HFFc6 (cell line): ENCODE measurements around the gene CRTC1. TPM values are rescaled to one million over a fixed set of nuclear protein-coding genes. Genes with fewer than 3 reads are reported as not detected.

ENCODE experiments used
- DNase-seq: peaks from one replicate; pipeline ENCODE4 v3.0.0-alpha.2; 2018
- H3K27ac Mint-ChIP-seq: 2 replicates; pipeline ENCODE4 v1.8.0; 2020; ENCODE audit warnings: mild to moderate bottlenecking, mixed read lengths
- H3K27me3 Mint-ChIP-seq: 2 replicates; pipeline ENCODE4 v1.8.0; 2021; ENCODE audit warnings: mild to moderate bottlenecking, moderate library complexity, mixed read lengths; ENCODE audit not compliant: insufficient read depth
- H3K36me3 Mint-ChIP-seq: 2 replicates; pipeline ENCODE4 v1.8.0; 2021; ENCODE audit warnings: low read depth, mixed read lengths
- H3K4me1 Mint-ChIP-seq: 2 replicates; pipeline ENCODE4 v1.8.0; 2020; ENCODE audit warnings: low read depth, mixed read lengths
- H3K4me3 Mint-ChIP-seq: 2 replicates; pipeline ENCODE4 v1.8.0; 2020; ENCODE audit warnings: mild to moderate bottlenecking, moderate library complexity, mixed read lengths
- H3K9me3 Mint-ChIP-seq: 2 replicates; pipeline ENCODE4 v1.8.0; 2020; ENCODE audit warnings: mild to moderate bottlenecking, mixed read lengths
- CTCF ChIP-seq: fragments of 200-600 bp; sonication (generic); IDR thresholded peaks from 2 replicates; pipeline ENCODE4 v1.5.0; 2021; ENCODE audit warnings: antibody characterized with exemption, mild to moderate bottlenecking
- total RNA-seq, 6 experiments: library from RNA; stranded (reverse); fragmentation: NEBNext Ultra II Directional; extraction: Animal tissue kit (Norgen Biotek cat#: 25700); gene quantifications; 2 replicates in 1 of 6; 3 replicates in 5 of 6; pipeline ENCODE4 v1.2.3, GENCODE V29; 2021

CRTC1 gene
- total RNA-seq, 6 experiments from 2014 or later = 11.8 to 14.5 (median 13.4) TPM

DNA sequence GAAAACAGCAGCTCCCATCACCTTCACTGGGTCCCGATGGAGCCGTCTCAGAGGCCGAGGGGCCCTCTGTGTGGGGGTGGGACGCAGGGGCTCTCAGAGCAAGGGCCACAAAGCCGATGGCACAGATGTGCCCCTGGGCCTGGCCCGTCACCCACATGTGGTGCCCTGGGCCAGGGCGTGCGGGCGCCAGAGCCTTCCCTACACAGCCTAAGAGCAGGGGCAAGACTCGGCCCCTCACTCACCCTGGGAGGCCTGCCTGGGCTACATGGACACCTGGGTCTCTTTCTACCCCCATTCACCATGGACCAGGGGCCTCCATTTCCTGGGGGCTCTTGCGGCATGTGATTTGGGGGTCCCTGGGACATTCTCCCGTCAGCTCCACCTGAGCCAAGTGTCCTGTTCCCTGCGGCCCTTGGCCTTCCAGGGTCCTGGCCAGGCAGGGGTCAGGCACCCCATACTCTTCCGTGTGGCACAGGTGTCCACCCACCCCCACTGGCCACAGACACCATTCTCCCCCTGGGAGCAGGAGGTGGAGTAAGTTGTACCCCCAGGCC lies 97.6 kb downstream of the CRTC1 start:
- H3K9me3 Mint-ChIP-seq = no peaks in the 10 kb centered on the region
- H3K27me3 Mint-ChIP-seq = peaks cover 2% of the 10 kb centered on the region
- H3K27ac Mint-ChIP-seq = no peak overlapping the region
- H3K4me1 Mint-ChIP-seq = peaks cover 10% of the 10 kb centered on the region
- no peaks in the 10 kb centered on the region for H3K36me3 Mint-ChIP-seq
- TF ChIP-seq CTCF = no peak
- DNase-seq = no peak
- H3K4me3 Mint-ChIP-seq = no peak overlapping the region

GRCh38 chr19:18781885-18782527 lies 98.5 kb downstream of the CRTC1 start:
- DNase-seq = no peak
- no peak overlapping the region for H3K27ac Mint-ChIP-seq
- H3K36me3 Mint-ChIP-seq = no peaks in the 10 kb centered on the region

DNA sequence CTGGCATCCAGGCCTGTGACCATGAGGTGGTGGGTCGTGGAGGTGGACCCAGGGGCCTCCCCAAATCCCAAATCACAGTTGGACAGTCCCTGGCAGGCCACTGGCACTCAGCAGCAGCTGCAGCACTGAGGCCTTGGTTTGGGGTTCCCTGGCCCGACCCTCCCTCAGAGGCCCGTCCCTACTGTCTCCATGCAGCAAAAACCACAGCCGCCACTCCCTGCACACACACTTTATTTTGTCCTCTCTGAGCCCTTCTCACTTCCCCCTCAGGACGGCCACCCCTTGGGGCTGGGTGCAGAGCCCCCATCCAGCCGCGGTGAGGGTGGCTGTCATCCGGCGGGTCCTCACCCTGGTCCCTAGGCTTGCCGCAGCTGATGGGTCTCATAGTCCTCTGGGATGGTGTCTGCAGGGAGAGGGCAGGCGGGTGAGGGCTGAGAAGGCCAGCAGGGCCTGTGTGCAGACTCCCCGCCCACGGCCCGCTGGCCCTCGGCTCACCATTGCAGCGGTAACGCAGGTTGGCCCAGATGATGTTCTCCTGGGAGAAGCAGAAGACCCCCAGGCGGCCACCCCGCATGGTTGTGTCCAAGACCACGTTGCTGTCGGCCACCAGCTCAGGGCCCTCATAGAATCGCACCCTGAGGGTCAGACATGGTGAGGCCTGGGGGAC lies 99.2 kb downstream of the CRTC1 start:
- TF ChIP-seq CTCF = no peak
- Mint-ChIP-seq H3K4me1 (no peaks in the 10 kb centered on the region), H3K27me3 (peaks cover 13% of the 10 kb centered on the region), H3K27ac (no peak overlapping the region), H3K4me3 (no peak overlapping the region), H3K36me3 (no peaks in the 10 kb centered on the region), H3K9me3 (no peaks in the 10 kb centered on the region)
- DNase-seq = no peak

More at GRCh38 chr19:18781885-18782527, 98.5 kb downstream of the CRTC1 start:
- H3K9me3 Mint-ChIP-seq = no peaks in the 10 kb centered on the region
- H3K4me1 Mint-ChIP-seq = peaks cover under 1% of the 10 kb centered on the region
- peaks cover 8% of the 10 kb centered on the region for H3K27me3 Mint-ChIP-seq
- H3K4me3 Mint-ChIP-seq = no peak overlapping the region
- no peak for TF ChIP-seq CTCF

- TF ChIP-seq CTCF = no peak
- H3K9me3 Mint-ChIP-seq = no peaks in the 10 kb centered on the region
- no peak for DNase-seq
- peaks cover 14% of the 10 kb centered on the region for H3K27me3 Mint-ChIP-seq
- no peak overlapping the region for H3K4me3 Mint-ChIP-seq
- H3K36me3 Mint-ChIP-seq = no peaks in the 10 kb centered on the region
- H3K27ac Mint-ChIP-seq = no peak overlapping the region
- H3K4me1 Mint-ChIP-seq = 0 out of 2 replicates have a peak, but pooled peaks cover 2% of the 10 kb centered on the region
Measured at GRCh38 chr19:18783958-18784785, 100.7 kb downstream of the CRTC1 start.

DNA sequence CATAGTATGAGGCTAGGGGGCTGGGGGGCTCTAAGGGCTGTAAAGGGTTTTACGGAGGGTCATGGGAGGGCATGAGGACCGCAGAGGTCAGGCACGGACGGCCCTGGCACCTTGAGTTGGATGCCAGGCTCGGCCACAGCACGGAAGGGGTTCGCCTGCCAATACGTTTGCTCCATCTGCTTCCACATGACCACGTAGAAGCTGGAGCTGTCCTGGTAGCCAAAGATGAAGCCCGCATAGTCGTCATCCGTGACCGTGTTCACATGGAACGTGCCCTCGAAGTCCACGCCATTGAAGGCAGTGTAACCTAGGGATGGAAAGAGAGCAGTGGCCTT lies 101.3 kb downstream of the CRTC1 start:
- Mint-ChIP-seq H3K36me3 (no peaks in the 10 kb centered on the region), H3K27ac (no peak overlapping the region), H3K4me1 (0 out of 2 replicates have a peak, but pooled peaks cover 6% of the 10 kb centered on the region), H3K9me3 (no peaks in the 10 kb centered on the region), H3K27me3 (peaks cover 16% of the 10 kb centered on the region), H3K4me3 (no peak overlapping the region)
- TF ChIP-seq CTCF = no peak
- no peak for DNase-seq
